ENCODE results near the gene BABAM1. TPM values are rescaled to one million over a fixed set of nuclear protein-coding genes. Genes with fewer than 3 reads are reported as not detected.
A peak's percentile ranks its signal among the peaks of the same experiment; 100 is the strongest.

The BABAM1 gene
- total and polyA plus RNA-seq, 9 of the 15 experiments (the other 6 are each of a cell fraction or from before 2014, with no cell fraction given): 14.7 to 160 (median 113) TPM

DNA sequence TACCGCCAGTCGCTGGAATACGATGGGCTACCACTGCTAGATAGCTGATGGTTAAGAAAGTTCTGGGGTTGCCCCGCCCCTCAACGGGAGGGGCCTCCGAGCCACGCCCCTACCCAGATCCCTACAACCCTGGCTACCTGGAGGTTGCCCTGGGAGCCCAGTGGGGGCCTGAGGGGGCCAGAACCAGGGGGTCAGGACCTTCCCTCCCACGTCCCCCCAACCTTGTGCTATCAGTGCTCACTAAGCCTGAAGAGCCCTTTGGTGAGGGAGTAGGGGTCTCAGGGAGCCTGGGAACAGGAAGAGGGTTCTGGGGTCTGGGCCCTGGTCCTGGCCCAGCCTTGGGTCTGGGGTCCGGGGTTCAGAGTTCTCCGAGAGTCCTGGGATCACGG lies 32.3 kb upstream of the BABAM1 start (continued):
- TF ChIP-seq, protein P1, sequence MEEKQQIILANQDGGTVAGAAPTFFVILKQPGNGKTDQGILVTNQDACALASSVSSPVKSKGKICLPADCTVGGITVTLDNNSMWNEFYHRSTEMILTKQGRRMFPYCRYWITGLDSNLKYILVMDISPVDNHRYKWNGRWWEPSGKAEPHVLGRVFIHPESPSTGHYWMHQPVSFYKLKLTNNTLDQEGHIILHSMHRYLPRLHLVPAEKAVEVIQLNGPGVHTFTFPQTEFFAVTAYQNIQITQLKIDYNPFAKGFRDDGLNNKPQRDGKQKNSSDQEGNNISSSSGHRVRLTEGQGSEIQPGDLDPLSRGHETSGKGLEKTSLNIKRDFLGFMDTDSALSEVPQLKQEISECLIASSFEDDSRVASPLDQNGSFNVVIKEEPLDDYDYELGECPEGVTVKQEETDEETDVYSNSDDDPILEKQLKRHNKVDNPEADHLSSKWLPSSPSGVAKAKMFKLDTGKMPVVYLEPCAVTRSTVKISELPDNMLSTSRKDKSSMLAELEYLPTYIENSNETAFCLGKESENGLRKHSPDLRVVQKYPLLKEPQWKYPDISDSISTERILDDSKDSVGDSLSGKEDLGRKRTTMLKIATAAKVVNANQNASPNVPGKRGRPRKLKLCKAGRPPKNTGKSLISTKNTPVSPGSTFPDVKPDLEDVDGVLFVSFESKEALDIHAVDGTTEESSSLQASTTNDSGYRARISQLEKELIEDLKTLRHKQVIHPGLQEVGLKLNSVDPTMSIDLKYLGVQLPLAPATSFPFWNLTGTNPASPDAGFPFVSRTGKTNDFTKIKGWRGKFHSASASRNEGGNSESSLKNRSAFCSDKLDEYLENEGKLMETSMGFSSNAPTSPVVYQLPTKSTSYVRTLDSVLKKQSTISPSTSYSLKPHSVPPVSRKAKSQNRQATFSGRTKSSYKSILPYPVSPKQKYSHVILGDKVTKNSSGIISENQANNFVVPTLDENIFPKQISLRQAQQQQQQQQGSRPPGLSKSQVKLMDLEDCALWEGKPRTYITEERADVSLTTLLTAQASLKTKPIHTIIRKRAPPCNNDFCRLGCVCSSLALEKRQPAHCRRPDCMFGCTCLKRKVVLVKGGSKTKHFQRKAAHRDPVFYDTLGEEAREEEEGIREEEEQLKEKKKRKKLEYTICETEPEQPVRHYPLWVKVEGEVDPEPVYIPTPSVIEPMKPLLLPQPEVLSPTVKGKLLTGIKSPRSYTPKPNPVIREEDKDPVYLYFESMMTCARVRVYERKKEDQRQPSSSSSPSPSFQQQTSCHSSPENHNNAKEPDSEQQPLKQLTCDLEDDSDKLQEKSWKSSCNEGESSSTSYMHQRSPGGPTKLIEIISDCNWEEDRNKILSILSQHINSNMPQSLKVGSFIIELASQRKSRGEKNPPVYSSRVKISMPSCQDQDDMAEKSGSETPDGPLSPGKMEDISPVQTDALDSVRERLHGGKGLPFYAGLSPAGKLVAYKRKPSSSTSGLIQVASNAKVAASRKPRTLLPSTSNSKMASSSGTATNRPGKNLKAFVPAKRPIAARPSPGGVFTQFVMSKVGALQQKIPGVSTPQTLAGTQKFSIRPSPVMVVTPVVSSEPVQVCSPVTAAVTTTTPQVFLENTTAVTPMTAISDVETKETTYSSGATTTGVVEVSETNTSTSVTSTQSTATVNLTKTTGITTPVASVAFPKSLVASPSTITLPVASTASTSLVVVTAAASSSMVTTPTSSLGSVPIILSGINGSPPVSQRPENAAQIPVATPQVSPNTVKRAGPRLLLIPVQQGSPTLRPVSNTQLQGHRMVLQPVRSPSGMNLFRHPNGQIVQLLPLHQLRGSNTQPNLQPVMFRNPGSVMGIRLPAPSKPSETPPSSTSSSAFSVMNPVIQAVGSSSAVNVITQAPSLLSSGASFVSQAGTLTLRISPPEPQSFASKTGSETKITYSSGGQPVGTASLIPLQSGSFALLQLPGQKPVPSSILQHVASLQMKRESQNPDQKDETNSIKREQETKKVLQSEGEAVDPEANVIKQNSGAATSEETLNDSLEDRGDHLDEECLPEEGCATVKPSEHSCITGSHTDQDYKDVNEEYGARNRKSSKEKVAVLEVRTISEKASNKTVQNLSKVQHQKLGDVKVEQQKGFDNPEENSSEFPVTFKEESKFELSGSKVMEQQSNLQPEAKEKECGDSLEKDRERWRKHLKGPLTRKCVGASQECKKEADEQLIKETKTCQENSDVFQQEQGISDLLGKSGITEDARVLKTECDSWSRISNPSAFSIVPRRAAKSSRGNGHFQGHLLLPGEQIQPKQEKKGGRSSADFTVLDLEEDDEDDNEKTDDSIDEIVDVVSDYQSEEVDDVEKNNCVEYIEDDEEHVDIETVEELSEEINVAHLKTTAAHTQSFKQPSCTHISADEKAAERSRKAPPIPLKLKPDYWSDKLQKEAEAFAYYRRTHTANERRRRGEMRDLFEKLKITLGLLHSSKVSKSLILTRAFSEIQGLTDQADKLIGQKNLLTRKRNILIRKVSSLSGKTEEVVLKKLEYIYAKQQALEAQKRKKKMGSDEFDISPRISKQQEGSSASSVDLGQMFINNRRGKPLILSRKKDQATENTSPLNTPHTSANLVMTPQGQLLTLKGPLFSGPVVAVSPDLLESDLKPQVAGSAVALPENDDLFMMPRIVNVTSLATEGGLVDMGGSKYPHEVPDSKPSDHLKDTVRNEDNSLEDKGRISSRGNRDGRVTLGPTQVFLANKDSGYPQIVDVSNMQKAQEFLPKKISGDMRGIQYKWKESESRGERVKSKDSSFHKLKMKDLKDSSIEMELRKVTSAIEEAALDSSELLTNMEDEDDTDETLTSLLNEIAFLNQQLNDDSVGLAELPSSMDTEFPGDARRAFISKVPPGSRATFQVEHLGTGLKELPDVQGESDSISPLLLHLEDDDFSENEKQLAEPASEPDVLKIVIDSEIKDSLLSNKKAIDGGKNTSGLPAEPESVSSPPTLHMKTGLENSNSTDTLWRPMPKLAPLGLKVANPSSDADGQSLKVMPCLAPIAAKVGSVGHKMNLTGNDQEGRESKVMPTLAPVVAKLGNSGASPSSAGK (IDR thresholded peaks at IDR 0.05): no peak
- TF ChIP-seq MED1 (CRISPR knock-in tag; IDR thresholded peaks at IDR 0.05; ENCODE audit: borderline replicate concordance): no peak
- no peak for TF ChIP-seq NCOA1 (IDR thresholded peaks at IDR 0.05; ENCODE audit: low read depth)
- TF ChIP-seq GATAD2B (IDR thresholded peaks at IDR 0.05; ENCODE audit: borderline replicate concordance): no peak
- TF ChIP-seq TAF9B (IDR thresholded peaks at IDR 0.05; ENCODE audit: partially characterized antibody): no peak
- TF ChIP-seq, protein P2, sequence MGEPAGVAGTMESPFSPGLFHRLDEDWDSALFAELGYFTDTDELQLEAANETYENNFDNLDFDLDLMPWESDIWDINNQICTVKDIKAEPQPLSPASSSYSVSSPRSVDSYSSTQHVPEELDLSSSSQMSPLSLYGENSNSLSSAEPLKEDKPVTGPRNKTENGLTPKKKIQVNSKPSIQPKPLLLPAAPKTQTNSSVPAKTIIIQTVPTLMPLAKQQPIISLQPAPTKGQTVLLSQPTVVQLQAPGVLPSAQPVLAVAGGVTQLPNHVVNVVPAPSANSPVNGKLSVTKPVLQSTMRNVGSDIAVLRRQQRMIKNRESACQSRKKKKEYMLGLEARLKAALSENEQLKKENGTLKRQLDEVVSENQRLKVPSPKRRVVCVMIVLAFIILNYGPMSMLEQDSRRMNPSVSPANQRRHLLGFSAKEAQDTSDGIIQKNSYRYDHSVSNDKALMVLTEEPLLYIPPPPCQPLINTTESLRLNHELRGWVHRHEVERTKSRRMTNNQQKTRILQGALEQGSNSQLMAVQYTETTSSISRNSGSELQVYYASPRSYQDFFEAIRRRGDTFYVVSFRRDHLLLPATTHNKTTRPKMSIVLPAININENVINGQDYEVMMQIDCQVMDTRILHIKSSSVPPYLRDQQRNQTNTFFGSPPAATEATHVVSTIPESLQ (CRISPR knock-in tag; IDR thresholded peaks at IDR 0.05): no peak
- no peak for TF ChIP-seq GTF2F1 (IDR thresholded peaks at IDR 0.05; ENCODE audit: low read depth, low read length)
- no peak for TF ChIP-seq SETDB1 (IDR thresholded peaks at IDR 0.05; ENCODE audit: low read length)
- no peak for TF ChIP-seq RAD51 (IDR thresholded peaks at IDR 0.05; ENCODE audit: borderline replicate concordance, low read depth)
- TF ChIP-seq KDM5B (IDR thresholded peaks at IDR 0.05; ENCODE audit: insufficient replicate concordance, low read depth, low read length): peak; percentile 7
- no peak for TF ChIP-seq MTA2 (IDR thresholded peaks at IDR 0.05; ENCODE audit: low read depth)
- no peak for TF ChIP-seq ZBTB17 (CRISPR knock-in tag; IDR thresholded peaks at IDR 0.05)
- TF ChIP-seq KDM1A (IDR thresholded peaks at IDR 0.05): no peak
- TF ChIP-seq, protein P3, sequence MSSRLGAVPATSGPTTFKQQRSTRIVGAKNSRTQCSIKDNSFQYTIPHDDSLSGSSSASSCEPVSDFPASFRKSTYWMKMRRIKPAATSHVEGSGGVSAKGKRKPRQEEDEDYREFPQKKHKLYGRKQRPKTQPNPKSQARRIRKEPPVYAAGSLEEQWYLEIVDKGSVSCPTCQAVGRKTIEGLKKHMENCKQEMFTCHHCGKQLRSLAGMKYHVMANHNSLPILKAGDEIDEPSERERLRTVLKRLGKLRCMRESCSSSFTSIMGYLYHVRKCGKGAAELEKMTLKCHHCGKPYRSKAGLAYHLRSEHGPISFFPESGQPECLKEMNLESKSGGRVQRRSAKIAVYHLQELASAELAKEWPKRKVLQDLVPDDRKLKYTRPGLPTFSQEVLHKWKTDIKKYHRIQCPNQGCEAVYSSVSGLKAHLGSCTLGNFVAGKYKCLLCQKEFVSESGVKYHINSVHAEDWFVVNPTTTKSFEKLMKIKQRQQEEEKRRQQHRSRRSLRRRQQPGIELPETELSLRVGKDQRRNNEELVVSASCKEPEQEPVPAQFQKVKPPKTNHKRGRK (tag; IDR thresholded peaks at IDR 0.05): no peak

All from K562 (cell line).